GM19395 (cell line): ENCODE results near the gene CRYGS.
"Not testable (repeated sequence)": the region's sequence is repeated elsewhere in the genome, so short reads cannot be mapped to it uniquely, and the experiment has no call there.

Experiments used
- ATAC-seq: cut with Tn5 transposase; IDR thresholded peaks from one replicate; pipeline ENCODE4 v1.9.1; 2021; ENCODE audit warnings: mild to moderate bottlenecking, moderate library complexity; ENCODE audit not compliant: unreplicated experiment

CRYGS gene

DNA sequence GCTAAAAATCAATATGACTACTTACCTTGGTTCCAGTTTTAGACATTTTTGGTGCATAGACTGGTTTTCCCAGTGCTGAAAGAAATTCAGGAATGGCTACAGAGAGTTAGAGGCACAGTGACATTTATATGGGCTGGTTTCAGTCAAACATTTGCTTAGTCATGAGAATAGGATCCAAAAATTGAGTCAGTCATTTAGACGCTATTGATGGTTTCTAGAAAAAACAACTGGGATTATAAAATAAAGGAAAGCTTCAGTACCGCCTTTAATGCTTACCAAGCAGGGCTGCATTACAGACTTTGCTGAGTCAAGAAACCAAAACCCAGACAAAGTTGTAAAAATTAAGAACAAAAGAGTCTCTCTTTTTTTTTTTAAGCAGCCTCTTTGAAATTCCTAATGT is at the start of gene CRYGS:
Gene CRYGS, minus strand, starts transcription at position 100 of the 400 bp plus-strand sequence. Its CDS starts 54 bp downstream, at position 46.
- ATAC-seq: no peak

DNA sequence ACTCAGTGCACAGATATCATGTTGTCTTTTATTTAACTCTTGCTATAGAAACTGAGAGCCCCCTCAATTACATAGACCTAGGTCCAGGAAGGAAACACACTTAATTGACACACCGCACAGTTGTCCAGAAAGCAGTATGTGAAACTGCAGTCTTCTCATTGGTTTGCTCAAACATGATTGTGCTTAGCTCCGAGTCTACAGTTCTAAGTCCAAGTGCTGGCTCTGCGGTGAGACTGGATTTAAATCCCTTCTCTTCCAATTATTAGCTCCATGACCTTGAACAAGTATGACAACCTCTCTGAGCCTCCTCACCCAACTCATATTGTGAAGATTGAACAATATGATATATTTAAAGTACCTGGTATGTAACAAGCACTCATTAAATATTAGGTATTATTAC is 49.7 kb upstream of the CRYGS start:
- no peak for ATAC-seq

DNA sequence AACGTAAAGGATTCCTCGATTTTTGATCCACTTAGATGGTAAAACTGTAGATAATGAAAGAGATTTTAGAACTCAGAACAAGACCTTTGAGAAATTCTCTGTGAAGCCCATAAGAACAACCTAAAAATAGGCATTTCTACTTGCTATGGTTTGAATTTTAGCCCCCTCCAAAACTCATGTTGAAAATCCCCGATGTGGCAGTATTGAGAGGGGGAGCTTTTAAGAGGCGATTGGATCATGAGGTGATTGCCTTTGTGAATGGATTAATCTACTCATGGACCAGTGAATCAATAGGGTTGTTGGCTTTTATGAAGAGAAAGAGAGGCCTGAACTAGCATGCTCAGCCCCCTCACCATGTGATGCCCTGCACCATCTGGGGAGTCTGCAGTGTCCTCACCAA is 48.5 kb upstream of the CRYGS start:
- no peak for ATAC-seq

DNA sequence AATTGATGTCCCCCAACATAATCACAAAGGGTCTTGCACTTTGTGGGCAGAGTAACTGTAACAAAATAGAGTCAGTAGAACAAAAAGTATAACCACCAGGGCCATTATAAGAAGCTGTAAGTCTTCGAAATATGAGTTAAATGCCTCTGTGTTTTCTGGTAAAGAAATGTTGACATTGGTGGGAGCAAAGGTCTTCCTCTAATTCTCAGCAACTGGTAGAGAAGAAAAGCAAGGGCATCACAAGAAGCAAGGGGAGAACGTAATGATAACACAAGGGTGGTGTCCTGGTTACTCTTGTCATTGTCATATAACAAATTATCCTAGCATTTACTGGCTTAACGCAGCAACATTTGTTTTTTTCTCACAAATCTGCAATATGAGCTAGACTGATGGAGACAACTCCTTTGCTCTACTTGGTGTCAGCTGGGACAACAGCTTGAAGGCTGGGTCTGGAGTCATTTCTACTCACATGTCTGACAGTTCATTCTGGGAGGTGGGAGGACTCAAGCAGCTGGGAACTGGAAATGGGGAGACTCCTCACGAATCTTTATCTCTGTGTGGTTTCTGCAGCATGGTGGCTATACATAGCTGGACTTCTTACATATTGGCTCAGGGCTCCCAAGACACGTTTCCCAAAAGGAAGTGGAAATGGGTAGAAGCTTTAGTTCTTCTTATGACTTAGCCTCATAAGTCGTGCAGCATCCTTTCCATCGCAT is 46.6 kb upstream of the CRYGS start:
- ATAC-seq: no peak

DNA sequence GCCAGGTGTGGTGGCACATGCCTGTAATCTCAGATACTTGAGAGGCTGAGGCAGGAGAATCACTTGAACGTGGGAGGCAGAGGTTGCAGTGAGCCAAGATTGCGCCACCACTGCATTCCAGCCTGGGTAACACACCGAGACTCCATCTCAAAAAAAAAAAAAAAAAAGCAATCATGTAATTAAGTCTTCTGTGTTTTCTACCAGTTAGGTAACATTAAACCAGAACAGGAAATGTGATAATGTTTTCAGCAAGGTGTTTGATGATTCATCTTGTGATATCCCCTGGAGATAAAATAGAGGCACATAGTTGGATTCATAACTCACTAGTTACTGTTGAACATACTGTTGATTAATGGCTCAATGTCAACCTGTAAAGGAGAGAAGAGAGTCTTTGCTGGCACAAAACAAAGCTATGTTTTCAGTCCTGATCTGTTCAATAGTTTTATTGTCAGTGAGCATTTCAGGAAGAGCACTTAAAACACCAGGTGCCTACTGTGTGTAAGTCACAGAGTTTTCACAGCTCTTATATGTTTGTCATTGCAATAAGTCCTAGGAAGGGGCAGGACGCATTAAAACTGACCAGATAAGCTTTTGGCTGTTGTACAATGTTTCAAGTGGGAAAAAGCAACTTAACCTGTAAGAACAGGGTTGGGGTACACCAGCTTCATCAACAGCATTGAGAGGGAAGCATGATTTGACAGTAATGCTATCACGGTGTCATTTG is 45.8 kb upstream of the CRYGS start:
- no peak for ATAC-seq

DNA sequence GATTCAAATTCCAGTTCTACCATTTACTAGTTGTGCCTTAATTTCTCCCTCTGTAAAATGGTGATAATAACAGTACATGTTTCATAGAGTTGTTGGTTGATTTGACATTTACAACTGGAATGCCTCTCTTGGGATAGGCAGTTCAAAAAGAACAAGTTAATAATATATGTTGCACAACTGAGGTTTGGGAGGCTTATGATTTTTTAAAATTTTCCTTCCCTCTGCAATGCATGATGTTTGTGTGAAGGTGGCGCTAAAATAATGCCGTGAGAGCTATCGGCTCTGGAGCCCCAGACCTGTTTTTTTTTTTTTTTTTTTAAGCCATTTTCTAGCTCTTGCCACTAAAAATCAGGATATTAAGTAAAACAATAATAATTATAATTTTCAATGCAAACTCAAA is 44.9 kb upstream of the CRYGS start:
- no peak for ATAC-seq

DNA sequence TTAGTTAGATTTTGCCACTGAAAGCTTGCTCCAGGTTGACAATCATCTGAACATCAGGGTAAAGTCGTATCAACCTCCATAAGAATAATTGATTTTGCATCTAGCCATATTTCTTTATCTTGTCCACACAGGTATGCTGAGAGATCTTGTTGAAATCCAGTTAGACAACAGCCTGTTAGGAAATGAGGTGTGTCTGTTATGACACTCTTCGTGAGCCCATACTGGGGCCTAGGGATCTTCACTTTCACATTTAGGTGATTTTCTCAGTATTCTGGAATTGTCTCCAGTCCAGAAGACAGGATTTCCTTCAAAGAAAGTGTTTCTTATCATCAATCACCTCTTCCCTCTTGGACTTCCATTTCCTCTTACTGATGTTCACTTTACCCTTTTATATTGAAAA is 44.5 kb upstream of the CRYGS start:
- ATAC-seq: no peak

DNA sequence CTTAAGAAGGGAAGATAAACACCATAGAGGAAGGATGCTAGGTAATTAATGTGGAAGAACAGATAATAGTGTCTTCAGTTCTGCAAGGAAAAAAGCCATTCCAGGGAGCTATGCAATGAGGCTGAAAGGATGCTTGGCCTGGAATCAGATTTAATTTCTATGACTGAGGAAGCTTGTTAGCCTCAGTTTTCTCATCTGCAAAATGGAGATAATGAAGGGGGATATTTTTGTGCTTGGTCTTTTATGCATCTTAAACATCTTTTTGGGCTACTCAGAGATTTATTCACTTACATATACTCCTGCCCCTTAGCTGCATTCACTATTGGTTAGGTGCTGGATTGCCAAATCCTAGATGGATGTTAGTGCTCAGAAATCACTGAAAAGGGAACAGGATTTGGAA is 43.0 kb upstream of the CRYGS start:
- ATAC-seq: no peak

DNA sequence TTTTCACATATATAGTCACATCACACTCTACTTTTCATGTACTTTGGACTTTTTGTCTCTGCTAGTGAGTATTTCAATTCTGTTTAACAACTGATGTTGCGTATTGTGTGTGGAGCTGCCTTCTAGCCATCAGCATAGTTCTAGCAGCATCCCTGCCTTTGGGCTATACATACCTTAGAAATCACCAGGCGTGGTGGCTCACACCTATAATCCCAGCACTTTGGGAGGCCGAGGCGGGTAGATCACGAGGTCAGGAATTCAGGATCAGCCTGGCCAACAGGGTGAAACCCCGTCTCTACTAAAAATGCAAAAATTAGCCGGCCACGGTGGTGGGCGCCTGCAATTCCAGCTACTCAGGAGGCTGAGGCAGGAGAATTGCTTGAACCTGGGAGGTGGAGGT is 42.1 kb upstream of the CRYGS start:
- ATAC-seq: not testable (repeated sequence)

DNA sequence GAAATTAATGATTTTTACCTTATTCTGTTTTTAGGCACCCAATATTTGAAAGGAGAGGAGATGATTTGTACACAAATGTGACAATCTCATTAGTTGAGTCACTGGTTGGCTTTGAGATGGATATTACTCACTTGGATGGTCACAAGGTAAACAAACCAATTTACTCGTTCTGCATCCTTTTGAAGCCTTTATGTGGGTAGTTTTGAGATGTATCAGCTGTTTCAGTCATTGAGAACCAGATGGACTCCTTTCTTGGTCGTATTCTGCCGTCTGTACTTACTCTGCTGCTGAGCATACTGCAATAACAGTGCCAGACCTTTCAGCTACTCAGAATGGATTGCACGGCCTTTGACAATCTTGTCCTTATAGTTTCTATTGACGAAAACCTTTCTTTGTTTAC is 39.7 kb upstream of the CRYGS start:
- ATAC-seq: no peak

DNA sequence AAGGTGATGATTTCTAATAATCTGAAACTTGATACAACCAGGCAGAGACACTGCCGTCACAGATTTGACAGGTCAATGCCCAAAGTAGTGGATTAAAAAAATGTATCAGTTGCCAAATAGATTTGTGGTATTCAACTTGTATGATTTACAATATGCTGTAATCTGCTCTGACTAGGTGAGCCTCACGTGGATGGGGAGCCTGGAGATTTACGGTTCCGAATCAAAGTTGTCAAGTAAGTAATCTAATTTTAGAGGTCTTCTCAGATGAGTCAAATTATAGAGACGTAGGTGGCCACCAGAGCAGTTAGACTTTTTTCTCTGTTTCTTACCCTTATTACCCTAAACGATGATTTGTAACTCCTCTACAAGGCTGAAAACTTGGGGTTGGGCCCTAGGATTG is 38.4 kb upstream of the CRYGS start:
- ATAC-seq: no peak

DNA sequence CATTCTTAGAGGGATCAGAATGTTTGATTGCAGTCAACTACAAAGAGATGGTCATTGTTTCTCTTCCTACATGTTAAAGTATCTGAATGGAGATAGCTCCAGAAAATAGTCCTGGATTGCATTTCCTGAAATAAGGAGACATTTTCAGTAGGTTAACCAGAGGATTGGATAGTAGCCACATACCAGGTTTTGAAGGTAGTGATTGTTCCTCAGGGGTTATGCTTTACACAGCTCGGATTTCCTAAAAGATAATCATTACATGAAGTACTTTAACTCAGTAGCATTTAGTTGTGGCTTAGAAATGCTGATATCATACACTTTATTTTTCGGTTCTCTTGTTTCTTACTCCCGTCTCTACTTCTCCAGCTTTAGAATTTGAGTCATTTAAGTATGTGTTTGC is 36.6 kb upstream of the CRYGS start:
- no peak for ATAC-seq

DNA sequence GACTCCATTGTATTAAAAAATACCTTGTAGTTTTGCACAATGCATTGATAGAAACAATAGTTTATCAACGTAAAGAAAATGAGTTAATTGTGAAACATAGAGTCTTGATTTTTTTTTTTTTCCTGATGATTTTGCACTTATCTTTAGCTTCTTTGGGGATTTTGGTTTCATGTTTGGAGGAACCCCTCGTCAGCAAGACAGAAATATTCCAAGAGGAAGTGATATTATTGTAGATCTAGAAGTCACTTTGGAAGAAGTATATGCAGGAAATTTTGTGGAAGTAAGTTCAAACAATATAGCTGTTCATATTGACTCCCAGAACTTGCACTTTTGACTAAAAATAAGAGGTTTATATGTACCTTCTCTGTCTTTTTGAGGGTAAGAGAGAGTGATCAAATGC is 33.3 kb upstream of the CRYGS start:
- no peak for ATAC-seq

DNA sequence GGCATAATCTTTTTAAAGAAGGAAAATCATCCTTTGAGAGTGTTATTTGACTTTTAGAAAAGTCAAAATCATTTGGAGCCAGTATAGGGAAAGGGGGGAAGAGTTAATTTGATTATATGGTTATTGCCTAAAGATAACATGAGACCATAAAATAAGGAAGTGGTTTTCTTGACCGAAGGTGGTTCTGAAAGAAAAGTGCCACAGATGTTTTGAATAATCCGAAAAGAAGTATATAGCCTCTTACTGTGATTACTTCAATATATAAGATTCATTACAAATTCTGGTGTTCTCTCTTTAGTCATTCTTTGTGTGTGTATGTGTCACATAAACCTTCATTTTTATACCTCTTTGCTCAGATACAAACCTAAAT is 27.4 kb upstream of the CRYGS start:
- no peak for ATAC-seq

DNA sequence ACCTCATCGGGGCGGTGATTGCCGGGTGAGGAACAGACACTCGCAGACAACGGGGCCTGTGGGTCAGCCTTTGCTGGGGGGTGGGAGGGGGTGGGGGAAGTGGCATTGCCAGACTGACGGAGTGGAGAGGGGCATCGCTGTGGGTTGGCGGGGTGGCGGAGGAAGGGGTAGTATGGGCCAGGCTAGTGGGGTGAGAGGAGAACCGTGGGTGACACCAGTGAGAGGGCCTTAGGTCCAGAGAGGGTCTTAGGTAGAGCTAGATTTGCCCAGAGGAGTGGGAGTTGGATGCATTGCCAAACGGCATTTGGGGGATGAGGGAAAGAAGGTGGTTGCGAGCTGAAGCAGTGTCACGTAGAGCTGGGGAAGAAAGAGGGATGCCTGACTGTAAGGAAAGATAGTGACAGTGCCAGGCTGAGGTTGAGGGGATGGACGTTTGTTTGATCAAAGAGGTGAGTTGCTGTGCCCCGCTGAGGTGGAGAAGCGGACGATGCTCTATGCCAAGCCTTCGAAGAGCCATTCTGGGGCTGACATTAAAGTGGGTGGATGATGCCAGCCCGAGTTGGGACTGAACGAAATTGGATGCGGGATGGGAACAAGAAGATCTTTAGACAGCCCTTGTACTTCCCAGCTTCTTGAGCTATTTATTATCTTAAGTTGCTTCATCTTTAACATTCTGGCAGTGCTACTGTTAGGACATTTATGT is 26.9 kb upstream of the CRYGS start:
- no peak for ATAC-seq

DNA sequence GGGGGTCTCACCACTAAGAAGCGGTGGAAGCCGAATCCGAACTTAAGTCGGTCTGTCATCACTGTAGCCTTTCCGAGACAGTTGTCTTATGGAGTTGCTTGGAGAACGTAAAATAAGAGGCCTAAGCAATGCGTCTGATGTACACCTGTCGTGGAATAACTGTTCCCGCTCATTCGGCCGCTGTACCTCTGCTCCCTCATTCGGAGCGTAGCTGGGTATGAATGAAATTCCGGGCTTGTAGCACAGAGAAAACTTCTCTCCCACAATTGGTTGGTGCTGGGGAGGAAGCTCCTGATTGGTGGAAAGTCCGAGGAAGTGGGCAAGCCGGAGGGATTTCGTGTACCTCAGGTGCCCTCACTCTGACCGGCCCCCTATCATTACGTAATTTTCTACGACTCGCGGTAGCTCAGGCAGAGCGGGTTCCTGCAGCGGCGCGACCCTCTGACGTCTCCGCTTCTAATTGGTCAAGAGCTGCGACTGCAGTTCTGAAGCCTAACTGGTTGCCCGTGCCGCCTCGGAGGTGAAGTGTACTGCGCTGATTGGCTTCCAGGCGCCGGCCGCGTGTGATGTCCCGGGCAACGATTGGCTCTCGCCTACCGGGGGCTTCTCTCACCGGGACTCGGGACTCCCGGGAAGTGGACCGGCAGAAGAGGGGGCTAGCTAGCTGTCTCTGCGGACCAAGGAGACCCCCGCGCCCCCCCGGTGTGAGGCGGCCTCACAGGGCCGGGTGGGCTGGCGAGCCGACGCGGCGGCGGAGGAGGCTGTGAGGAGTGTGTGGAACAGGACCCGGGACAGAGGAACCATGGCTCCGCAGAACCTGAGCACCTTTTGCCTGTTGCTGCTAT is 26.1 kb upstream of the CRYGS start, which contains the start of gene DNAJB11:
Gene DNAJB11, plus strand, starts transcription at position 625 of the 845 bp plus-strand sequence. Its CDS starts 178 bp downstream, at position 803.
- ATAC-seq: peak; percentile 85

DNA sequence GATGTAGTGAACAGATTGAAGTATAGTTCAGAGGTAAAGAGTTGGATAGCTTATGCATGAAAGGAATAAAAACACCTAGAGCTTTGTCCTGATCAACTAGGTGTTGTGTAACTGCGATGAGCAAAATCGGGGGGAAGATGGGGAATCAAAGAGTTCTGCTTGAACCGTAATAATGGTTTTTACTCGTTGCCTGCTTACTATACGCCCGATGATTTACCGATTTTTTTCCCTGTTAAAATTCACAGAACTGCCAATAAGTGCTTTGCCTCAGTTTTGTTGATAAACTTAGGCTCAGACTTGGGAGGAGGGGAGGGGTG is 25.6 kb upstream of the CRYGS start:
- ATAC-seq: no peak

DNA sequence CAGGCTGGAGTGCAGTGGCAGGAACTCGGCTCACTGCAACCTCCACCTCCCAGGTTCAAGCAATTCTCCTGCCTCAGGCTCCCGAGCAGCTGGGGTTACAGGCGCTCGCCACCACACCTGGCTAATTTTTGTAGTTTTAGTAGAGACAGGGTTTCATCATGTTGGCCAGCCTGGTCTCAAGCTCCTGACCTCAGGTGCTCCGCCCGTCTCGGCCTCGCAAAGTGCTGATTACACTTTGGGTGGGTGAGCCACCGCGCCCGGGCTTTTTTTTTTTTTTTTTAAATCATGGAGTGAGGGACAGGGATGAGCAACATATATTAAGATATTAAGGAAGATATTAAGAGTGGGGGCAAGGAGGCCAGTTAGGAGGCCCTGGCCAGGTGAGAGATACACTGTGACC is 25.2 kb upstream of the CRYGS start:
- not testable (repeated sequence) for ATAC-seq

DNA sequence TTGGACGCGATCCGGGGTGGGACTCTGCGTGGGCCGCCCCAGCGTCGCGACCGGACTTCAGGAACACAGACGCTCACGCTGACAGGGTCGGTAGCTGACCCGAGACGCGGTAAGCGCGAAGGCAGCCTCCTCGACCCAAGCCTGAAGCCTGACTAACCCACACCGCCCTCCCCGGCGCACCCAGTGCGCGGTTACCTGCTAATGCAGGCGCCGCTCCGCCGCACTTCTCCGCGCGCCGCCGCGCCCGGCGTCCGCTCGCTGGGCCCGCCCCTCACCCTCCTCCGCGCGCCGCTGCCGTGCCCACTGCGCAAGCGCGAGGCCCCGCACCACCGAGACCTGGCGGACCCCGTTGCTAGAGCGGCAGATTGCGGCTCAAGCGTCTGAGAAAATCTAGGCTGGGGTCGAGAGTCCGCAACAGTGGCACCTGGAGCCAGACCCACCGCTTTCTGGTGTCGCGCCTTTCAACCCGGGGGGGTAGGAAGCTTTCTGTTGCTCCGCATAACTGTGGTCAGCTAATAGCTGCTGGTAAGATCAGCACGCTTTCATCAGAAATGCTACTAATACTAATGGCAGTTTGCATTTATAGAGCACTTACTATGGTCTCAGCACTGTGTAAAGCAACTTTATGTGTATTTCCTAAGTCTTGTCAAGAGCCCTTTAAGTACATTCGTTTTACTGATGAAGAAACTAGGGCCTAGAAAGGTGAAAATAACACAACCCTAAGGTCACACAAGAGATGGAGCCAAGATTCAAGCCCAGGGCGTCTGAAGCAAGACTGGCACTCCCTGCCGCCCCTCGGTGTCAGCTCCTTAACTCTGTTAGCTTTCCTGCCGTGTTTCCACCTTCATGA is 23.1 kb upstream of the CRYGS start, which contains the start of gene TBCCD1:
Gene TBCCD1, minus strand, starts transcription at position 268 of the 850 bp plus-strand sequence. CDS start 3,010 bp downstream, outside the sequence.
- peak; percentile 49 for ATAC-seq

DNA sequence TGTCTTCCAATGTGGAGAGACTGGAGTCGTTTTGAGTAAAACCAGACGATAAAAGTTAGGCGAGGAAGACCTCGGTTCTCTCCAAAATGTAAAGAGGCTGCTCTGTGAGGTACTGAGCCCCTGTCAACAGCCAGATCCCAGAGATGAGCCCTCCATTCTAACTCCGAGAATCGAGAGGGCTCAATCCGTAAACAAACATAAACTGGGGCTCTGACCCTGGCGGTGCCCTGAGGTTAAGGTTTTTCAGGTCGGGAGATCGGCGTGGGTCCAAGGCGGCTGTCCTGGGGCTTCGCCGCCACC is 22.5 kb upstream of the CRYGS start:
- ATAC-seq: peak; percentile 5
